Pons (tissue), 1 donor: ENCODE measurements around the gene C16orf74.

Experiments
- DNase-seq: peaks from one replicate; pipeline ENCODE4 v3.0.0-alpha.2; 2016; ENCODE audit warnings: low spot score

The C16orf74 gene

GRCh38 chr16:85695196-85696128, 55.4 kb downstream of the C16orf74 start:
- no peak for DNase-seq

- DNase-seq = no peak
These were observed 60.3 kb downstream of the C16orf74 start for GRCh38 chr16:85690469-85691064.

GRCh38 chr16:85689950-85690320, 61.0 kb downstream of the C16orf74 start:
- no peak for DNase-seq

GRCh38 chr16:85689285-85689949, 61.5 kb downstream of the C16orf74 start:
- no peak for DNase-seq

- DNase-seq = peak; percentile 71
These were observed 62.2 kb downstream of the C16orf74 start, which contains the start of gene GINS2 for GRCh38 chr16:85688586-85689284. Gene GINS2 (minus strand): TSS chr16:85688954. CDS start chr16:85688898, 56 bp downstream.

- no peak for DNase-seq
These were observed 63.0 kb downstream of the C16orf74 start for GRCh38 chr16:85687651-85688471.

GRCh38 chr16:85686912-85687591, 63.8 kb downstream of the C16orf74 start:
- DNase-seq = no peak

- no peak for DNase-seq
These were observed 65.6 kb downstream of the C16orf74 start for GRCh38 chr16:85685251-85685650.

GRCh38 chr16:85683363-85683762, 67.5 kb downstream of the C16orf74 start:
- DNase-seq = no peak

GRCh38 chr16:85682516-85682915, 68.4 kb downstream of the C16orf74 start:
- DNase-seq = no peak

- DNase-seq = no peak
These were observed 69.6 kb downstream of the C16orf74 start for GRCh38 chr16:85681255-85681654.

- DNase-seq = no peak
These were observed 70.4 kb downstream of the C16orf74 start for GRCh38 chr16:85680352-85680944.

GRCh38 chr16:85679870-85680269, 71.0 kb downstream of the C16orf74 start:
- no peak for DNase-seq

- DNase-seq = no peak
These were observed 72.1 kb downstream of the C16orf74 start for GRCh38 chr16:85678821-85679220.

GRCh38 chr16:85678016-85678415, 72.9 kb downstream of the C16orf74 start:
- no peak for DNase-seq

- DNase-seq = no peak
These were observed 73.4 kb downstream of the C16orf74 start for GRCh38 chr16:85677383-85677967.

GRCh38 chr16:85676466-85676865, 74.4 kb downstream of the C16orf74 start:
- no peak for DNase-seq

GRCh38 chr16:85675251-85675874, 75.5 kb downstream of the C16orf74 start:
- no peak for DNase-seq

GRCh38 chr16:85674828-85675227, 76.1 kb downstream of the C16orf74 start:
- DNase-seq = no peak

- no peak for DNase-seq
These were observed 76.5 kb downstream of the C16orf74 start for GRCh38 chr16:85674418-85674755.
